ENCODE results near the gene FGD2. TPM values are rescaled to one million over a fixed set of nuclear protein-coding genes. Genes with fewer than 3 reads are reported as not detected.

Gene FGD2
- polyA plus RNA-seq, 1 experiment, result not detected

GRCh38 chr6:36963451-36964290, 41.8 kb upstream of the FGD2 start:
- no peak overlapping the region for H3K4me3 ChIP-seq (ENCODE audit: low read depth, low read length)
- CTCF ChIA-PET, result interaction anchor here (0.9 to 1.6 kb wide), 3 partner anchors 14 to 79 kb away, joined by 3 to 5 read pairs (median 3); partner anchors contain the start of gene MTCH1
- no peak for TF ChIP-seq CTCF (IDR thresholded peaks at IDR 0.05; ENCODE audit: insufficient read depth, low read depth, low read length)
- H3K27me3 ChIP-seq (ENCODE audit: control insufficient read depth, insufficient read depth, low read length), result no peaks in the 10 kb centered on the region
- DNase-seq (ENCODE audit: low read depth), result no peak
- POLR2A ChIA-PET, result no interaction called here
- peaks cover 11% of the 10 kb centered on the region for H3K36me3 ChIP-seq (ENCODE audit: control insufficient read depth, insufficient read depth, low read length)

- no peak for DNase-seq (ENCODE audit: low read depth)
- CTCF ChIA-PET, result interaction anchor here (0.9 to 1.6 kb wide), 3 partner anchors 13 to 79 kb away, joined by 3 to 5 read pairs (median 3); partner anchors contain the start of gene MTCH1
Observed at GRCh38 chr6:36964349-36964748, 41.1 kb upstream of the FGD2 start.

GRCh38 chr6:36964908-36965307, 40.5 kb upstream of the FGD2 start:
- no peak for TF ChIP-seq CTCF (IDR thresholded peaks at IDR 0.05; ENCODE audit: insufficient read depth, low read depth, low read length)

More at GRCh38 chr6:36964349-36964748, 41.1 kb upstream of the FGD2 start:
- POLR2A ChIA-PET, result no interaction called here
- TF ChIP-seq CTCF (IDR thresholded peaks at IDR 0.05; ENCODE audit: insufficient read depth, low read depth, low read length), result no peak
- H3K36me3 ChIP-seq (ENCODE audit: control insufficient read depth, insufficient read depth, low read length), result peaks cover 18% of the 10 kb centered on the region
- H3K4me3 ChIP-seq (ENCODE audit: low read depth, low read length), result no peak overlapping the region
- no peaks in the 10 kb centered on the region for H3K27me3 ChIP-seq (ENCODE audit: control insufficient read depth, insufficient read depth, low read length)

GRCh38 chr6:36967301-36967700, 38.2 kb upstream of the FGD2 start:
- no peaks in the 10 kb centered on the region for H3K27me3 ChIP-seq (ENCODE audit: control insufficient read depth, insufficient read depth, low read length)
- DNase-seq (ENCODE audit: low read depth), result no peak
- no peak for TF ChIP-seq CTCF (IDR thresholded peaks at IDR 0.05; ENCODE audit: insufficient read depth, low read depth, low read length)
- ChIA-PET POLR2A (no interaction called here), CTCF (interaction anchor here (0.6 to 1.4 kb wide), 3 partner anchors 10 to 51 kb away, joined by 3 read pairs; no protein-coding TSS in a partner anchor)
- H3K36me3 ChIP-seq (ENCODE audit: control insufficient read depth, insufficient read depth, low read length), result peaks cover 39% of the 10 kb centered on the region
- no peak overlapping the region for H3K4me3 ChIP-seq (ENCODE audit: low read depth, low read length)

More at GRCh38 chr6:36964908-36965307, 40.5 kb upstream of the FGD2 start:
- POLR2A ChIA-PET, result no interaction called here
- CTCF ChIA-PET, result interaction anchor here (1.2 to 2.1 kb wide), 3 partner anchors 8 to 80 kb away, joined by 3 to 5 read pairs (median 4); no protein-coding TSS in a partner anchor
- Histone ChIP-seq H3K4me3 (ENCODE audit: low read depth, low read length) (no peak overlapping the region), H3K27me3 (ENCODE audit: control insufficient read depth, insufficient read depth, low read length) (no peaks in the 10 kb centered on the region), H3K36me3 (ENCODE audit: control insufficient read depth, insufficient read depth, low read length) (peaks cover 20% of the 10 kb centered on the region)
- no peak for DNase-seq (ENCODE audit: low read depth)

- ChIA-PET CTCF (interaction anchor here (0.6 to 1.4 kb wide), 3 partner anchors 10 to 50 kb away, joined by 3 read pairs; no protein-coding TSS in a partner anchor), POLR2A (no interaction called here)
- peaks cover 43% of the 10 kb centered on the region for H3K36me3 ChIP-seq (ENCODE audit: control insufficient read depth, insufficient read depth, low read length)
- no peaks in the 10 kb centered on the region for H3K27me3 ChIP-seq (ENCODE audit: control insufficient read depth, insufficient read depth, low read length)
- DNase-seq (ENCODE audit: low read depth), result no peak
- no peak for TF ChIP-seq CTCF (IDR thresholded peaks at IDR 0.05; ENCODE audit: insufficient read depth, low read depth, low read length)
- H3K4me3 ChIP-seq (ENCODE audit: low read depth, low read length), result no peak overlapping the region
Observed at GRCh38 chr6:36967757-36968156, 37.7 kb upstream of the FGD2 start.

All from BJ (cell line).